ENCODE results near the gene MPP2. TPM values are rescaled to one million over a fixed set of nuclear protein-coding genes. Genes with fewer than 3 reads are reported as not detected.

Gene MPP2
- polyA plus RNA-seq, 1 of the 3 experiments (the other 2 are of a cell fraction), result 8.3 TPM

DNA sequence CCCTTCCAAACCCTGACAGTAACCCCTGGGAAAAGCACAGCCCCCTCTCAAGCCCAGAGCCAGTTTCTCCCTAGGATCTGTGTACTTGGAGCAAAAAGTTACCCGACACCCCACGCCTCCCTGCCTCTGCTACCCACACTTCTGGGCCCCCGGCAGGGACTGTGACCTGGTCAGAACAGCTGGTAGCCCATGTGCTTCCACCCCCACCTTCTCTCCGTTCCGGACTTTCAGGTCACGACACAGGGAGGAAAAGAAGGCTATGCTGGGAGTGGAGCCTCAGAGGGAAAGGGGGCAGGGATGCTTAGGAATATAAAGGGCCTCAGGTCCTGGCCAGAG, 28.6 kb upstream of the MPP2 start:
- Histone ChIP-seq H3K36me3 (replicated peaks in 1 of 2; ENCODE audit: control insufficient read depth in 1 of 2, insufficient read depth in 2 of 2, low read length in 1 of 2) (no peaks in the 10 kb centered on the region), H3K9me3 (no peaks in the 10 kb centered on the region), H3K4me2 (no peak overlapping the region), H3K4me1 (ENCODE audit: control insufficient read depth in 1 of 2, insufficient read depth in 2 of 2, low read depth in 1 of 2, low read length in 1 of 2) (peaks cover 0 to 7% of the 10 kb centered on the region in 2 experiments; a peak in 1 of 4 replicates), H3F3A (replicated peaks; ENCODE audit: insufficient read depth) (no peaks in the 10 kb centered on the region), H2AFZ (ENCODE audit: low read depth) (no peak overlapping the region), H3K79me2 (ENCODE audit: insufficient read depth) (no peaks in the 10 kb centered on the region), H3K27me3 (ENCODE audit: insufficient read depth) (no peaks in the 10 kb centered on the region), H3K27ac (ENCODE audit: low read depth in 2 of 2, low read length in 1 of 2) (no peak overlapping the region), H4K20me1 (ENCODE audit: insufficient read depth) (no peaks in the 10 kb centered on the region), H3K9me2 (no peaks in the 10 kb centered on the region), H3K9ac (no peak overlapping the region), H3K4me3 (ENCODE audit: low read depth in 2 of 2, low read length in 1 of 2) (no peak overlapping the region)
- DNase-seq, result no peak
- 98% methylated on average over 6 of the region's 6 CpGs for whole genome bisulfite sequencing (ENCODE audit: low lambda C conversion rate)
- ChIA-PET POLR2A (interaction anchor here (1.0 kb wide), 1 partner anchor 10 kb away, joined by 3 read pairs; no protein-coding TSS in a partner anchor), CTCF (interaction anchor here (0.7 to 18.2 kb wide), 6 partner anchors 9 to 474 kb away, joined by 3 to 638 read pairs (median 42); partner anchors contain the start of genes MPP2, NAGS and TMEM101)
- TF ChIP-seq FOSL2 (IDR thresholded peaks at IDR 0.05; ENCODE audit: borderline replicate concordance, low read depth) (no peak), FOXM1 (IDR thresholded peaks at IDR 0.05; ENCODE audit: low read depth) (no peak), TCF12 (IDR thresholded peaks at IDR 0.05) (no peak), YY1 (IDR thresholded peaks at IDR 0.05; ENCODE audit: low read depth) (no peak), TEAD4 (IDR thresholded peaks at IDR 0.05; ENCODE audit: borderline replicate concordance, insufficient read depth) (no peak), RAD21 (IDR thresholded peaks at IDR 0.05; ENCODE audit: low read length) (no peak), GABPA (IDR thresholded peaks at IDR 0.05; ENCODE audit: low read depth) (no peak), ZBTB33 (IDR thresholded peaks at IDR 0.05; ENCODE audit: borderline replicate concordance, low read depth) (no peak), RFX5 (IDR thresholded peaks at IDR 0.05; ENCODE audit: low read length) (no peak), NFIC (IDR thresholded peaks at IDR 0.05; ENCODE audit: borderline replicate concordance) (no peak)
- TF ChIP-seq, protein P1, sequence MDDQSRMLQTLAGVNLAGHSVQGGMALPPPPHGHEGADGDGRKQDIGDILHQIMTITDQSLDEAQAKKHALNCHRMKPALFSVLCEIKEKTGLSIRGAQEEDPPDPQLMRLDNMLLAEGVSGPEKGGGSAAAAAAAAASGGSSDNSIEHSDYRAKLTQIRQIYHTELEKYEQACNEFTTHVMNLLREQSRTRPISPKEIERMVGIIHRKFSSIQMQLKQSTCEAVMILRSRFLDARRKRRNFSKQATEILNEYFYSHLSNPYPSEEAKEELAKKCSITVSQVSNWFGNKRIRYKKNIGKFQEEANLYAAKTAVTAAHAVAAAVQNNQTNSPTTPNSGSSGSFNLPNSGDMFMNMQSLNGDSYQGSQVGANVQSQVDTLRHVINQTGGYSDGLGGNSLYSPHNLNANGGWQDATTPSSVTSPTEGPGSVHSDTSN (IDR thresholded peaks at IDR 0.05), result no peak
- TF ChIP-seq, protein P2, sequence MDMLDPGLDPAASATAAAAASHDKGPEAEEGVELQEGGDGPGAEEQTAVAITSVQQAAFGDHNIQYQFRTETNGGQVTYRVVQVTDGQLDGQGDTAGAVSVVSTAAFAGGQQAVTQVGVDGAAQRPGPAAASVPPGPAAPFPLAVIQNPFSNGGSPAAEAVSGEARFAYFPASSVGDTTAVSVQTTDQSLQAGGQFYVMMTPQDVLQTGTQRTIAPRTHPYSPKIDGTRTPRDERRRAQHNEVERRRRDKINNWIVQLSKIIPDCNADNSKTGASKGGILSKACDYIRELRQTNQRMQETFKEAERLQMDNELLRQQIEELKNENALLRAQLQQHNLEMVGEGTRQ (IDR thresholded peaks at IDR 0.05; ENCODE audit: borderline replicate concordance, low read depth, low read length), result no peak
- TF ChIP-seq, protein P3, sequence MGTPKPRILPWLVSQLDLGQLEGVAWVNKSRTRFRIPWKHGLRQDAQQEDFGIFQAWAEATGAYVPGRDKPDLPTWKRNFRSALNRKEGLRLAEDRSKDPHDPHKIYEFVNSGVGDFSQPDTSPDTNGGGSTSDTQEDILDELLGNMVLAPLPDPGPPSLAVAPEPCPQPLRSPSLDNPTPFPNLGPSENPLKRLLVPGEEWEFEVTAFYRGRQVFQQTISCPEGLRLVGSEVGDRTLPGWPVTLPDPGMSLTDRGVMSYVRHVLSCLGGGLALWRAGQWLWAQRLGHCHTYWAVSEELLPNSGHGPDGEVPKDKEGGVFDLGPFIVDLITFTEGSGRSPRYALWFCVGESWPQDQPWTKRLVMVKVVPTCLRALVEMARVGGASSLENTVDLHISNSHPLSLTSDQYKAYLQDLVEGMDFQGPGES (IDR thresholded peaks at IDR 0.05; ENCODE audit: low read depth, low read length), result no peak
- TF ChIP-seq, protein P4, sequence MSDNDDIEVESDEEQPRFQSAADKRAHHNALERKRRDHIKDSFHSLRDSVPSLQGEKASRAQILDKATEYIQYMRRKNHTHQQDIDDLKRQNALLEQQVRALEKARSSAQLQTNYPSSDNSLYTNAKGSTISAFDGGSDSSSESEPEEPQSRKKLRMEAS (IDR thresholded peaks at IDR 0.05; ENCODE audit: low read depth), result no peak

All from SK-N-SH (cell line).